Liver (tissue), 2 donors: ENCODE measurements around the gene COMP.

Source experiments
- CTCF ChIP-seq: fragments of 150-350 bp; IDR thresholded peaks from 2 replicates; pipeline ENCODE4 v1.5.1; 2017; ENCODE audit warnings: improper control_type of control experiment, low read depth, low read length; ENCODE audit not compliant: missing input control
- YY1 ChIP-seq: IDR thresholded peaks from 2 replicates; pipeline ENCODE4 v1.6.1; 2016; ENCODE audit warnings: antibody characterized with exemption, mild to moderate bottlenecking
- donor health status: healthy.

GRCh38 chr19:18832306-18833140 is 41.4 kb upstream of the COMP start:
- TF ChIP-seq CTCF, result no peak
- TF ChIP-seq YY1, result no peak
